HG02970 (cell line): ENCODE measurements around the gene ZBTB17.
"Not testable (repeated sequence)": the region's sequence is repeated elsewhere in the genome, so short reads cannot be mapped to it uniquely, and the experiment has no call there.

Experiments
- ATAC-seq: cut with Tn5 transposase; IDR thresholded peaks from one replicate; pipeline ENCODE4 v1.9.1; 2021; ENCODE audit warnings: mild to moderate bottlenecking, moderate library complexity, moderate number of reproducible peaks; ENCODE audit not compliant: unreplicated experiment, low FRiP score

ZBTB17 gene

DNA sequence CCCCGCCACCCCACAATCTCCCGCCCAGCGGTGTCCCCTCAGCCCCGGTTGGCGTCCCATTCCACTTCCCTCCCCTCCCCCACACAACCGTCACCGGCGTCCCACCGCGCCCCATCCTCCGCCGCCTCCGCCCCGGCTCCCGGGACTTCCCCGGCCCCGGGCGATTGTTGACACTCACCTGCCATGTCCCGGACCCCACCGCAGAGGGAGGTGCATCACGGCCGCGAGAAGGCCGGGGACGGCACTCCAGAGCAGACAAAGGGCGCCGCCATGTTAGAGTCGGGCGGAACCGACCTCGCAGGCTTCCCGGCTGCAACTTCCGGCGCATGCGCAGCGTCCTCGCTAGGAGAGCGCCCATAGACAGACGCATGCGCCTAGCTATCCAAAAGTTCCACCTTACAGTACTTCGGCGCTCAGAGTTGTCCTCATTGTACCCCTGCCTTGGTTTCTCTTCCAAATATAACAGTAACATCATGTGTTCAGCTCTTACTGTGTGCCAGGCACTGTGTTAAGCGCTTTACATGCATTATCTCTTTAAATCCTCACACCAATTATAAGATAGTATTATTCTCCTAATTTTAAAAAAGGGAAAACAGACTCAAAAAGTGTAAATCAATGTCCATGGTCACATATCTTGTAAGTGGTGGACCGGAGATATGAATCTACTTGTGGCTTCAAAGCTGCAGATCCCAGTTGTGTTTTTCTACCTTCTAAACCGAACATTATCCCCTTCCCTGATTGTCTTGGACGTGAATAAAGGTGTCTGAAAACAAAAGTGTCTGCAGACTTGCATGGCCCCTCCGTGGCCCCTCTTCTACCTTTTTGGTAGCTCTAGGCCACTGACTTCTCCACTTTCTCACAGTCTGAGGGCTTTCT lies at the start of gene ZBTB17:
ZBTB17 (minus strand) TSS at position 297 of the 876 bp plus-strand sequence. CDS start 27,606 bp downstream, outside the sequence.
- peak; percentile 78 for ATAC-seq

DNA sequence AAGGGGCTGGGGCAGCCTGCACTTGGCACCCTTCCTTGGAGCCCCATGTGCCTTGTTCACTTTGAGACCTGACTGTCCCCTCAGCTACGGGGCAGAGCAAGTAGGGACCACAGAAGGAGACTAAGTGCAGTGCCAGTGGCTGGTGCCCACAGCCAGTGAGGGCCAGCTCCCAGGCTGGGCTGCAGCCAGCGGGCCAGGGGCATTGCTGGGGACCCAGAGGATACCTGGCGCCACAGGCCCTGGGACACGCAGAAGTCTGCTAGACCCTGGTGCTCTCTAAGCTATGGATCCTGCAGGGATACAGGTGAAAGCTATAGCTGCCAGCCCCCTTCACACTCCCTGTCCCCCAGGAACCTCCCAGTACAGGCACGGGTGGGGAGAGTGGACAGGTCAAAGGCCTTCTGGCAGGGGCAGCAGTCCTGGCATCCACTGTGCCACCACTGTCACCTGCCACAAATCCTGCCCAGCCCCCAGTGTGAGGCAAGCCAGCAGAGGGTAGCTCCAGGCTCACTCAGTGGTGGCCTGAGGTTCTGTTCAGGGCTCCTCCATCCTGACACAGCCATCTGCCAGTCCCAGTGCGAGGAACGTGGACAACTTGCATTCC lies 47.3 kb upstream of the ZBTB17 start:
- no peak for ATAC-seq

DNA sequence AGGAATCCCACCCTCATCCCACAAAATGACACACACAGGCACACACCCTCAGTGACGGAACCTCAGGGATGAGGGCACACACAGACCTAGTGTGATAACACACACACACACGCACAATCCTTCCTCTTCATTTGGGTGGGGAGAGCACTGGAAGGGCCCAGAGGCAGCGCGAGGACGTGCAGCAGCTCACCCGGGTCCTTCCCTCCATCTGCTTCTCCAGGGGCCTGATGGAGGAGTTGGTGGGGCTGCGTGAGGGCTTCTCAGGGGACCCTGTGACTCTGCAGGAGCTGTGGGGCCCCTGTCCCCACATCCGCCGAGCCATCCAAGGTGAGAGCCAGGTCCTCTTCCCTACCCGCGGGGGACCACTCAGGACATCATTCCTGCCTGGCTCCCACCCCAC lies 46.5 kb upstream of the ZBTB17 start:
- ATAC-seq: no peak

DNA sequence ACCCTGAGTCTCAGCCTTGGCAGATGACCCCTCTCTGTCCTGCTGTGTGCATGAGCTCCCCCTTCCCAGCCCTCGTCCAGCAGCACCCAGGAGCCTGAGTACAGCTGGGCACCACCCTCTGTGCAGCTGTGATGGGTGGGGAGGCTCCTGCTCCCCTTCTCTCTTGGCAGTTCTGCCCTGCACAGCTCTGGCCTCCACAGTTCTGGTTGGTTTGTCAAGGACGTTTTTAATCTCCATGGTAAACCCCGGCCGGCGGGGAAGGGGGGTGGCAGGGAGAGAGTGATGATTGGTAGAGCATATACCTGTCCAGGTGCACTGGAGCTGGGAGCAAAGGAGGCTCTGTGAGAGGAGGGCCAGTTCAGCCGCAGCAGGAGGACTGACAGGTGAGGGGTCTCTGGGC lies 45.8 kb upstream of the ZBTB17 start, which contains the start of gene CLCNKA:
CLCNKA (plus strand) TSS at position 356 of the 400 bp plus-strand sequence. CDS start 584 bp downstream, outside the sequence.
- ATAC-seq: no peak

DNA sequence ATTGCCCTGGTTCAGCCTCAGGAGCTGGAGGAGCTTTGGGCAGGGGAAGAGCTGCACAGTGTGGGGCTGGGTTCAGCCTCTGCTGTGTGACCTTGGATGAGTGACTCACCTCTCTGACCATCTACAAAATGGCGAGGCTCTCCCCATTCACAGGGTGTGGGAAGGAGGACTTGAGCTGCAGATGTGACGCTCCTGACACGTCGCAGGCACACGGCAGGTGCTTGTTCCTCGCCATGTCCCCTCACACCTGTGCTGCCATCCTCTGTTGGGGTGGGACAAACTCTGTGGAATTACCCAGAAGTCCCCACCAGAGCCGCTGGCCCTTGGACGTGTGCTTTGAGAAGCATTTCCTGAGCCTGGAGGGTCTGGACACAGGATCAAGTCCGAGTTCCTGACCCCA lies 45.0 kb upstream of the ZBTB17 start:
- ATAC-seq: not testable (repeated sequence)

DNA sequence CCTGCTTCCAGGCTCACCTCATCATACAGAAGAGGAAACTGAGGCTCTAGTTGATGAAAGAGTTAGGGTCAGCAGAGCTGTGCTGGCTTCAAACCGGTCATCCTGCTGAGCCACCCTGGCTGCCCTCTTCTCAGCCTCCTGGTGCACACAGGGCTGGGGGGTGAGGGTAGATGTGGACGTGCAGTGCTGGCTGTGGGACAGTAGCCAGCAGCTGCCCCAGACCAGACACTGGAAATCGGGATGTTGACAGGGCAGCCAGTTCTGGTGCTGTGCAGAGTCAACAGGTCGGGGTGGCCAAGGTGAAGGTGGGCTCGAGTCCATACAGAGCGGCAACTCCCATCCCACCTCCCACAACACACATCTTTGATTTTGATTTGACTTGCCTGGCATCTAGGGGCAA lies 44.4 kb upstream of the ZBTB17 start:
- no peak for ATAC-seq

DNA sequence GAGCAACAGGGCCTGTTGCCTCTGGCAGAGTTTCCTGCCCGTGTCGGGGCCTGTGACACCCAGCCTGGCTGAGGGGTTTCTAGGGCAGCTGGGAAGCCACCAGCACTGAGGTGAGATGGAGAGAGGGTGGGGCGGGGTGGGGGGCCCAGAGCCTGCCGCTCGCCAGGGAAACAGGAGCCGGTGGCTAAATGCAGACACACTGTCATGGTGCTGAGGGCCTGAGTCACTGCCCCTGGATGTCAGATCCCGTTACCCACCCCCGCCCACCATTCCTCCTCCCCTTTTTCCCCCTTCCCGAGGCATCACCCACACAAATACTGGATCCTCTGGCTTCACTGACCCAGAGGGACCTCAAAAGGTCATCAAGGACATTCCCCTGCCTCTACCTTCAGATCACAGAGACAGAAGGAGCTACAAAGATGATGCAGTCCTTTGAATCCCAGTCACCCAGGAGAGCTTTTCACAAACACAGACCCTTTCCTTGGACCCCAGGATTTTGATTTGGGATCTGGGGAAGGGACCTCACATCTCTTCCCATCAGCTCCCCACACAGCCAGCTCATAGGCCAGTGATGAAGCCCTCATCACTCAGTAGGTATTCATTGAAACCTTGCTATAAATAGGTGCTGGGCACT lies 43.9 kb upstream of the ZBTB17 start:
- no peak for ATAC-seq

DNA sequence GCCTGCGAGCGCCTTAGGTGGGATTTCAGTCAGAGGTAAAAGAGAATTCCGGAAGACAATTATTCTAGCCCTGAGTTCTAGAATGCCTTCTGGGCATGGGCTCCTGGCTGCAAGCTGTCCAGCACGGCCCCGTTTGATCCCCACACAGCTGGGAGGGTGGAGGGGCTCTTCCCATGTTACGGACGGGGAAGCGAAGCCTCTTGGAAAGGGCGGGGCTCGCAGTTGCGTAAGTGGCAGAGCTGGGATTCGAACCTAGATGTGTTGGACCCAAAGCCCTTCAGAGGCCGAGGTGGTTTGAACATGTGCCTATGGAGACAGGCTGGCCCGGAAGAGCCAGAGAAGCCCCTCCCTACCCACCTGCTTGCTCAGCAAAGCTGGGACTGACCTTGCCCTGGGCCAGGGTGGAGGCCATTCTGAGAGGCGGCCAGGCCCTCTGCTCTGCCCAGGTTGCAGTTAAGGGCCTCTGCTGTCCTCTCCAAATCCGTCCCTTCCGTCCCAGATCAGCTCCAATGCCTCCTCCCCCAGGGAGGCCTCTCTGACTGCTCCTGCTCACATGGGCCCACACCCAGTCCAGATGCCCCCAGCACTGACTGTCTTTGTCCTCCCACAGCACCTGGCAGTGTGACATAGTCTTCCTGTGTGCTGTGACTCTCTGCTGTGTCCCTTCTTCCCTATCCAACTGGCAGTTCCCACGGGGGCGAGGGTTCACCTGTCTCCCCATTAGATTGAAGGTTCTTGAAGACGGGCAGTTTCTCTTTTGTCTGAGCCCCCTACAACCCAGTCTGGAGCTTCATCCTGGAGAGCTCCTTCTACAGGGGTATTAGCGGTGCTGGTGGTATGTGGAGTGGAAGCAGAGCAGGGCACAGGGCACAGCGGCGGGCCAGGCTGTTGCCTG lies 43.1 kb upstream of the ZBTB17 start:
- no peak for ATAC-seq

DNA sequence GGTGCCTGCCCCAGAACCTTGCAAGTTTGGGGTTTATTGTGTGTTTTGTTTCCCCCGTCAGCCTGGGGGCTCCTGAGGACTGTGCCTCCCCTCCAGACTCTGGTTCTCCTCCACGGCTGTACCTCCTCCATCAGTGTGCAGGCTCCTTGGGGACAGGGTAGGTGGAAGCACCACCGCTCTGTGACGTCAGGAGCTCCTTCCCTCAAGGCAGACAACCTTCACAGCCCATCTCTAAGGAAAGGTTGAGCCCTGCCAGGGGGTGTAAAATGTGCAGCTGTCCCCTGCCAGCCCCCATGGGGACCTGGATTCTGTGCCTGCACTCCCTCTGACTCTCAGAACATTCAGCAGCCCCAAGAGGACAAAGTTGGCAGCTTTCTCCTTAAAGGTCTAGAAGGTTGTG lies 42.4 kb upstream of the ZBTB17 start:
- ATAC-seq: no peak

DNA sequence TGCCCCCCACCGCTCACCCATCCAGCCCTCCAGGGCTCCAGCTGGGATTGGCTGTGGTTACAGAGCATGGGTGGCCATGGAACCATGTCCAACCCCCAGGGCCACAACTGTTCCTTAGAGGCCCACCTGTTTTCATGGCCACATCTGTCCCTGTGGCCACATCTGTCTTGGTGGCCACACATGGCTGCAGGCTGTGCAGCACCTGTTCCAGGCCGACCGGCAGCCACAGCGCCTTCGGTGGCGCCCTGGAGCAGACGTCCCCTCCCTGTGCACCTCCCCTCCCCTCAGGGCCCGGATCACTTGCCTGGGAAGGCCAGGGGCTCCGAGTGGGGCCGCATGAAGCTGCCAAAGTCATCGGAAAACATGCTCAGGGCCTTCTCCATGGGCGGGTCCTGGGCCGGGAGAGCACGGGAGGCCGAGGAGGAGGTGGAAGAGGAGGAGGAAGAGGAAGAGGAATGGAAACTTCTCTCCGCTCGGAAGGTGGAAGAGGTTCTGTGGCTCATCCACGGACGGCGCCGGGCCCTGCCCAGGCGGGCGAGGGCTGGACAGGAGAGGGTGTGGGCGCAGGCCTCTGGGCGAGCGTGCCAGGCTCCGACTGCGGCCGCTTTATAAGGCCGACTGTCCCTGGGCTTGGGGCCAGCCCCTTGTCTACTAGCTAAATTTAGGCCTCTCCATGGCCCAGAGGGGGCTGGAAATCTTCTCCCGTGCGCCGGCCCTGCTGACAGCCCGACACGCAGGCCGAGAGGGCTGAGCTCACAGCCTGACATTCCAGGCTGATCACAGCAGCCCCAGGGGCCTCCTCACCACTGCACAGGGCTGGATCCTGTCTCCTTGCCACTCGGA lies 41.8 kb upstream of the ZBTB17 start, which contains the start of gene HSPB7:
HSPB7 (minus strand) TSS at position 583 of the 843 bp plus-strand sequence; CDS start at position 503, 80 bp downstream.
- no peak for ATAC-seq

DNA sequence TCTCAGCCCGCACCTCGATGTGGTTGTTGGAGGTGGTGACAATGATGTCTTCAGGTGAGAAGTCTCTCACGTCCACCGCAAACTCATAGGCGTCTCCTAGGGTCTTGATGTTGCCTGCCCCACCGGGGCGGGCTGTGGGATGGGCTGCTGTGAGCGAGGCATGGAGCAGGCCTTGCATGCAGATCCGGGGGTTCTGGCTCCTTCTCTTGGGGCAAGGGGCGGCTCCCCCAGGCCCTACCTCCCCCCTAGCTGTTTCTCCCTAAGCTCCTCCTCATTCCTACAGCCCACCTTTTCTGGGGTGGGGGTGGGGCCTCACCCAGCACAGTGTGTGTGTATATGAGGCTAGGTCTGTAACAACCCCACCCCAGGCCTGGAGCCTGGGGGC lies 41.2 kb upstream of the ZBTB17 start:
- ATAC-seq: no peak

DNA sequence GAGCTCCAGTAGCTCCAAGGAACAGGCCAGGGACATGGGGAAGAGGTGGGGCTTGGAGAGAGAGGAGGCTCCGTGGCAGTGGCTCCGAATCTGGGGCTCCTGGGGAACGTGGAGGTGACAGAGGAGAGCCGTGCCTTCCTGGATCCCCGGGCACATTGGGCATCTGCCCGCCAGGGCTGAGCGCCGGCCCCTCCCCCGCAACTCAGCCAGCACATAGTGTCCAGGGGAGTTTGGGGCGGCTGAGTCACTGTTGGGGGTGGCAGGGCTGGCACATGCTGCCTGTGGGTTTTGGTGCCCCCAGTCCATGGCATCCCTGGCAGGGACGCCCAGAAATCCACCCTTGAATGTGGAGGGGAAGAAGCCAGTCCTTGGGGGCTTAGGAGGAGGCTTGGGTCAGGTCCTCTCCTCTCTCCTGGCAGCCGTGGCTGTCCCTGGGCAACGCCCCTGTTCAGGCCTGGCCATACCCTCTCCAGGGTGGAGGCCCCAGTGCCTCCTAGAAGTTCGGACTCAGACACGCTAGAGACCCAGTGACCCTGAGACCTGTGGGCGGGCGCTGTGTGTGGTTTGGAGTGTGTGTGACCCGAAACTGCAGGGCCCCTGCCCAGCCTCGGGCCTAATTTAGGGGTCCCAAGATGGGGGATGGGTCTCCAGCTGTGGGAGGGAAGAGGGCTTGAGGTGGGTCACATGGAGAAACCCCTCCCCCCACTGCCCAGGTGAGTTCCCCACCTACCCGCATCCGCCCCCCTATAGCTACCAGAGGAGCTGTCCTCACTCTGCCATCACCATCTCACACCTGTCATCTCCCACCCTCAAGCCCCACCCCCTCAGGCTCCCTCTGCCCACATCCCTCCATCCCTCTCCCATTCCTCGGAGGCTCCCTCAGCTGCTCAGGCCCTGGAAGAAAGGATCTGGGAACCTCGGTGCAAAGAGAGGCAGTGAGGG lies 40.3 kb upstream of the ZBTB17 start:
- ATAC-seq: no peak

DNA sequence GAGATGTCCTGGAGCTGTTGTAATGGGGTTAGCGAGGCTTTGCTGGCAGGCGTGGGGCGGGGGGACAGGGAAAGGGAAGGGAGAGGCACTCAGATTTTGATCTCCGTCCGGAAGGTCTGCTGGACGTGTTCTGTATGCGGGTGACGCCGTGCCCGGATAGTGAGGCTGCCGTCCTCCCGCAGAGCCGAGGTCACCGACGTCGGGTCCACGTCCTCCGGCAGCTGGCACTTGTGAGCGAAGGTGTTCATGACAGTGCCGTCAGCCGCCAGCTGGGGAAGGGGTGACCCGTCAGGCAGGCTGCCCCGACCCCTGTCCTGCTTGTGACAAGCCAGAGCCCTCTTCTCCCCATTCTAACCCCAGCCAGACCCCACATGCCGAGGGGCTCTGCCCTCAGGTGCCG lies 39.6 kb upstream of the ZBTB17 start:
- ATAC-seq: no peak

DNA sequence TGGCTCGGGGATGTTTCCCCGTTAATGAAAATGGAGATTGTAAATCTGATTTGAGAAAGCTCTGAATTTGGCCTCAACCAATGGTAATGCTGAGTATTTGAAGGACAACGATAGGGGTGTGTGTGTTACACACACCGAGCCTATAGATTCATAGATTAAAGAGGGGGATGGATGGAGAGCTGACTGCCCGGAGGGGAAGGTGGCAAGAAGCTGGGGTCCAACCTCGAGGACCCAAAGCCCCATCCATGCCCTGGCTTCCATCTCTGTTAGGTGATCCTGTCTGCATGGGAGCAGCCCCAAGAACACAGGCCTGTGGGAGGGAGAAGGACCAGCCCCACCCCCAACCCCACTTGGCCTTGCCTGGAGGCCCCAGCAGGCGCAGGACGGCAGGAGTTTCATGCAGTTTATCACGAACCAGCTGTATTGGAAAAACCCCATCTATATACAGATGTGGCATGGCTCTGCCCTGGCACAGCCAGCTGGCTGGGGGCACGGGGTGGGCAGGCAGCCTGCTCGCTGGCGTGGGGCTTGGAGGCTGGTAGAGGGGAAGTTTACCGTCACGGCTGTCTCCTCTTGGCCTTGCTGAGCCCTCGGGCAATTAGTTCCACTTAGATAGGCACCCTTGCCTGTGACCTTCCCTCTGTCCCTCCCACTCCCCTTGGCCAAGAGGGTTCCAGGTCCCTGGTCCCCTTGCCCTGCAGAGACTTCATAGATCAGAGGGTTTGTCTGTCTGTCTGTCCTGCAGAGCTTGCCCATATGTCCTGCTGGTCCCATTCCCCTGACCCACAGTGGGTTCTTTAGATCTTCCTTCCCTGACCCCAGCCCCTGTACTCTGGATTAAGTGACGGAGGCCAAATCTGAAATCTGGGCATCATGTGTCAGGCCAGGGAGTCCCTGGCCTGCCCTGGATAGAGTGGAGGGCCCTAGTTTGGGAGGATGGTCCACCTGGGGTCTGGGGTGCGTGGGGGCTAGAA lies 38.9 kb upstream of the ZBTB17 start:
- no peak for ATAC-seq

DNA sequence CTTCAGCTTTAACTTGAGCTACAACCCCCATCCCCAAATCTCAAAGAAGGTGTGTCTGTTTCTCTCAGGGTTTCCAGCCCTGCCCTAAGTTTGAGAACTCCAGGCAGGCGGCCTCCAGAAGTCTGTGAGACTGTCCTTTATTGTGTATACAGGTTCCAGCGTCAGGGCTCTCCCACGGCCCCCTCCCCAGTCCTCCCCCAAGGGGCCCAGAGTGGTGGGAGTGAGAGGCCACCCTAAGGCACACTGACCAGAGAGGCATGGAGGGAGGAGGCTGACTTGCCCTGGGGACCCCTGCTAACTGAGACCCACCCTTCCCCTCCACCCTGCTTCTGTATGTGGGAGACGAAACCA lies 38.0 kb upstream of the ZBTB17 start:
- ATAC-seq: no peak

DNA sequence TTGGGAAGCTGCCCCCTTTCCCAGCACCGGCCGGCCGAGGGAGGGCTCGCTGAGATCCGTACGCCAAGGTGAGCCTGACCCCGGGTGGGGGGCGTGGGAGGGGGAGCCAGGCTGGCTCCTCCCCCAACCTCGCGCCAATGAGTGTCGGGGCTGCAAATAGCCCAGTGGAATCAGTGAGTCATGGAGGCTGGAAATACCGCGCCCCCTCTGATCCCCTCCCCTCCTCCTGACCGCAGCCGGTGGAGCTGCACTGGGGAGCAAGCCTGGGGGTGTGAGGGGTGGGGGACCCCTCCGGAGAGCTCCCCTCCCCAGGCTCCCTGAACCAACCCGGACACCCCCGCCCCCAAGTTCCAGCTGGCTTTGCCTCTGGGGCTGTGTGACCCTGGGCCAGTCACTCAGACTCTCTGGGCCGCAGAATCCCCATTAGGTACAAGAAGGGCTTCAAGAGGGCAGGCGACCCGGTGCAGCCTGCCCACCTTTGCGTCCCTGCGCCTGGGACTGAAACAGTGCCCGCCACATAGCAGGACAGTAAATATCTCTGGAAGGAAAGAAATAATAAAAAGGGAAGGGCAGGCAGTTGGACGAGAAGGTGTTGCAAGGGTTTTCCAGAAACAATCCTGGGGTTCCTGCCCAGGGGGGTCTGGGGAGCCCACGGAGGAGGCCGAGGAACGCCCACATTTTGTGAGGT lies 37.5 kb upstream of the ZBTB17 start:
- ATAC-seq: no peak
